Measurements from ENCODE around the gene CNOT11.
"Not testable (repeated sequence)": the region's sequence is repeated elsewhere in the genome, so short reads cannot be mapped to it uniquely, and the experiment has no call there.

- not testable (repeated sequence) for TF ChIP-seq CTCF (IDR thresholded peaks at IDR 0.05 in 2 of 3, conservative IDR thresholded peaks at IDR 0.05 in 1 of 3; ENCODE audit: borderline replicate concordance in 1 of 3, insufficient read depth in 1 of 3, low read depth in 2 of 3, low read length in 2 of 3); POLR2A (IDR thresholded peaks at IDR 0.05; ENCODE audit: borderline replicate concordance, extremely low read depth, insufficient read depth, insufficient read length); JUND (IDR thresholded peaks at IDR 0.05); ATF3 (IDR thresholded peaks at IDR 0.05); RAD21 (IDR thresholded peaks at IDR 0.05; ENCODE audit: low read depth); FOSL1 (IDR thresholded peaks at IDR 0.05; ENCODE audit: low read depth); CBX3 (IDR thresholded peaks at IDR 0.05; ENCODE audit: low read depth); EZH2 (IDR thresholded peaks at IDR 0.05); POLR2AphosphoS5 (IDR thresholded peaks at IDR 0.05; ENCODE audit: low read depth, low read length); SP1 (IDR thresholded peaks at IDR 0.05; ENCODE audit: low read depth); YY1 (IDR thresholded peaks at IDR 0.05; ENCODE audit: extremely low read depth, insufficient replicate concordance, low read depth, low read length); CEBPB (IDR thresholded peaks at IDR 0.05; ENCODE audit: low read depth); MAX (IDR thresholded peaks at IDR 0.05); EZH2phosphoT487 (IDR thresholded peaks at IDR 0.05; ENCODE audit: borderline replicate concordance)
Observed at GRCh38 chr2:101248756-101249155, 3.9 kb upstream of the CNOT11 start.

Measured in HCT116 (cell line).